ENCODE measurements around the gene DTNA.
A peak's percentile ranks its signal among the peaks of the same experiment; 100 is the strongest.

DTNA gene

GRCh38 chr18:34758378-34758948 is 48.4 kb downstream of the DTNA start:
- TF ChIP-seq CTCF (IDR thresholded peaks at IDR 0.05; ENCODE audit: control insufficient read depth, insufficient read depth, low read depth, low read length, missing control alignments) = no peak
- no peak overlapping the region for H3K4me3 ChIP-seq (ENCODE audit: control insufficient read depth, low read depth, low read length)

DNA sequence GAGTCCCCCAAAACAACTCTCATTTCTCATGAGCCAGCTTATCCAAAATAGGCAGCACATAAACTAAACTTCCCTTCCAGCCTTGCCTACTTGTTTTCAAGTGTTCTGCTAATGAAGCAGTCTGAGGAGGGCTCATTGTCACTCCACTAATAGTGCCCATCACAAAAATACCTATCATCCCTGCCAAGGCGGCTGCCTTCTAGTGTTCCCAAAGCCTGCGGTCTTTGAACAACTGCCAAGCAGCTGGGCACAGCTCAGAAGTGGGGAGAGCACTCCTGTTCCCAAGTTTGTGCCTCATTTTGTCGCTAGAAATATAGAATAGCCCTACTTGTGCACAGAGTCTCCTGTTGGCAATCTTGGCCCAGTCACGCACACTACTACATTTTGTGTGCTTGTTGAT is 50.3 kb downstream of the DTNA start:
- no peak for TF ChIP-seq CTCF (IDR thresholded peaks at IDR 0.05; ENCODE audit: control insufficient read depth, insufficient read depth, low read depth, low read length, missing control alignments)
- H3K4me3 ChIP-seq (ENCODE audit: control insufficient read depth, low read depth, low read length) = no peak overlapping the region
- no peak for DNase-seq (ENCODE audit: low read depth)

More at GRCh38 chr18:34758378-34758948, 48.4 kb downstream of the DTNA start:
- no peak for DNase-seq (ENCODE audit: low read depth)

DNA sequence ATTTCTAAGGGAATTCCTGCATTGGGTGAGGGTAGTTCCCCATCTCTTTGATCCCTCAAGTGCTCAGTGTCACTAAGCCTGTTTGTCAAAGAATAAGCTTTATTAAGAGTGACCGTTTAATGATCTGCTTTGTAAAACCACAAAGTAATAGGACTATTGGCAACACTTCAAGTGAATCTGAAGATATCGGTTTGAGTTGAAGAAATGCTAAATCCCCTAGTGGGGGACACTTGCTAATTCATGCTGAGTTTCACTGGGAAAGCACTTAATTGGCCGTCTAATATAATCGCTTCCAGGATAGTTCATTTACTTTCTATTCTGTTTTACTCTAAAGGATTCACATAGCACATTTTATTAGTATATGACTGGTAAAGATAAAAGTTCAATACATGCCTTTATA is 54.4 kb downstream of the DTNA start:
- peak; percentile 6 for TF ChIP-seq CTCF (IDR thresholded peaks at IDR 0.05; ENCODE audit: control insufficient read depth, insufficient read depth, low read depth, low read length, missing control alignments)
- no peak overlapping the region for H3K4me3 ChIP-seq (ENCODE audit: control insufficient read depth, low read depth, low read length)
- no peak for DNase-seq (ENCODE audit: low read depth)

- no peak for TF ChIP-seq CTCF (IDR thresholded peaks at IDR 0.05; ENCODE audit: control insufficient read depth, insufficient read depth, low read depth, low read length, missing control alignments)
- DNase-seq (ENCODE audit: low read depth) = peak; percentile 71
- H3K4me3 ChIP-seq (ENCODE audit: control insufficient read depth, low read depth, low read length) = no peak overlapping the region
Observed at GRCh38 chr18:34767601-34768027, 57.5 kb downstream of the DTNA start.

GRCh38 chr18:34771958-34772357 is 61.9 kb downstream of the DTNA start:
- no peak for DNase-seq (ENCODE audit: low read depth)
- no peak for TF ChIP-seq CTCF (IDR thresholded peaks at IDR 0.05; ENCODE audit: control insufficient read depth, insufficient read depth, low read depth, low read length, missing control alignments)
- no peak overlapping the region for H3K4me3 ChIP-seq (ENCODE audit: control insufficient read depth, low read depth, low read length)

DNA sequence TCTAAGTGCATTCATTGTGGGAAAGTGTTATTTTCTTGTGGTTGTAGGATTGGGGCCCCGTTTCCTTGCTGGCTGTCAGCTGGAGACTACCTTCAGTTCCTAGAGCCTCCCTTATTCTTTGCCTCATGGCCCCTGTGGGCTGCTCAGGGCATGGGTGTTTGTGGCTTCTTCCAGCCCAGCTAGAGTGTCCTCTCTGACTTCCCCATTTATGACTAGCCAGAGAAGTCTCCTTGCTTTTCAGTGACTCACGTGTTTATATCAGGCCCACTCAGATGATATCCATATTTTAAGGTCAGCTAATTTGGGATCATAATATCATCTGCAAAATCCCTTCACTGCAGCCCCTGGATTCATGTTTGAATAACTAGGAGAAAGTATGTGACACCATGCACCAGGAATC is 62.8 kb downstream of the DTNA start:
- DNase-seq (ENCODE audit: low read depth) = no peak
- no peak overlapping the region for H3K4me3 ChIP-seq (ENCODE audit: control insufficient read depth, low read depth, low read length)
- no peak for TF ChIP-seq CTCF (IDR thresholded peaks at IDR 0.05; ENCODE audit: control insufficient read depth, insufficient read depth, low read depth, low read length, missing control alignments)

GRCh38 chr18:34773378-34773777 is 63.3 kb downstream of the DTNA start:
- DNase-seq (ENCODE audit: low read depth) = peak; percentile 13

More at GRCh38 chr18:34773378-34773777, 63.3 kb downstream of the DTNA start:
- no peak for TF ChIP-seq CTCF (IDR thresholded peaks at IDR 0.05; ENCODE audit: control insufficient read depth, insufficient read depth, low read depth, low read length, missing control alignments)
- no peak overlapping the region for H3K4me3 ChIP-seq (ENCODE audit: control insufficient read depth, low read depth, low read length)
